GM10248 (cell line): ENCODE measurements around the gene SSB.
"Not testable (repeated sequence)": the region's sequence is repeated elsewhere in the genome, so short reads cannot be mapped to it uniquely, and the experiment has no call there.

ENCODE experiments used
- CTCF ChIA-PET: fragments of 300-600 bp; sonication (Branson Sonifier 250); formaldehyde crosslinking; extraction: SDS; loops from one replicate; lab custom pipeline; 2021; ENCODE audit warnings: antibody characterized with exemption; lab: Yijun Ruan, JAX
- POLR2A ChIA-PET: fragments of 350-650 bp; sonication (Branson Sonifier 250); formaldehyde crosslinking; extraction: SDS; loops from one replicate; lab custom pipeline; 2020; ENCODE audit warnings: antibody characterized with exemption; lab: Yijun Ruan, JAX
- DNase-seq: peaks from one replicate; pipeline ENCODE4 v3.0.0; 2012; ENCODE audit errors: extremely low spot score
- TF ChIP-seq, protein P1 (sequence below): IDR thresholded peaks from 2 replicates; pipeline ENCODE4 v1.5.1; 2012; ENCODE audit warnings: mild to moderate bottlenecking, low read depth; ENCODE audit errors: extremely low read depth, missing control alignments, control extremely low read depth

Gene SSB

DNA sequence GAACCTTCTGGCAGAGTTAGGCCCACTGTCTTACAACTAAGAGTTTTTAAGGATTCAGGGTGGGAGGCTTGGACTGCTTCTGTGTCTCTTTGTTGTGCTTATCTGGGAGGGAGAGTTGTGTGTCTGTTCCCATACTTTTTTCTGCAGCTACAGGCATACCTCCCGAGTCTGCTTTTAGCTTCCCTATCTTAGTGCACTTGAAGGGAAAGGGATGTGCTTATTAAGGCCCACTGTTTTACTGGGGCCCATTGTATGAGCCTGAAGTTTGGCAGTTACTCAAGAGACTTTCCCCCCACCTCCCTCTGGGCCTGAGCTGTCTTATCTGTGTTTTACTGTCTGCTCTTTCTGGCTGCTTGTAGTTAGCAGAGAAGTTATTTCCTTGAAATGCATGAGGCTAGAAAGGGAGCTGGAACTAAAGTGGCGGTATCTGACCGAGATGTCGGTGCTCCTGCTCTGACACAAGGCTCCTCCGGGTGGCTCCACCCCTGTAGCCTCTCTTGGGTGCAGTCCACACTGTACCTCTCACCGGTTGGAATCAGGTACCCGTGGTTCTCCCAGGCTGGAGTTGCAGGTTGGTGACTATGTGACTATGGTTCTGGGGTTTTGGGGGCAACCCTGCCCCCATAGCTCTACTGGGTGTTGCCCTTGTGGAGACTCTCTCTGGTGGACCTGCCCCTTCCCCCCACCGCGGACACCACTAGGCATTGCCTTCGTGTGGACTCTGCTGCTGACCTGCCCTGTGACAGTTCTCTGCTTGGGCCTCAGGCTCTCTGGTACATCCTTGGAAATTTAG, 41.5 kb downstream of the SSB start:
- CTCF ChIA-PET, result interaction anchor here (1.1 to 1.7 kb wide), 2 partner anchors 11 to 12 kb away, joined by 4 to 5 read pairs; partner anchors contain the start of gene UBR3

DNA sequence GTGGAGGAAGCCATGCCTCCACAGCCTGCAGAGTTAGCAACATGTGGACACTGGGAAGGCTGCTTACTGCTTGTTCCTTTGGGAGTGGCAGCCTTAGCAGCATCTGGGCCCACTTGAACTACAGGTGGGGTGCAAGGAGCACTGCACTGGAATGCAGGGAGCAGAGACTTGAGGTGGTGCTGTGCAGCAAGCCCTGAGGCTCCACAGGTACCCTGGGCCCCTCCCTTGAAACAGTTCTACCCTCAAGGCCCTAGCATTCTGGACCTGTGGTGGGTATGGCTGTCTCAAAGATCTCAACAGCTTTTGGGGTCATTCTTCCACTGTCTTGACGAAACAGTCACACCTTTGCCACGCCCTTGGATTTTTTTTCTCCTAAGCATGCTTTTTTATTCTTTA, 42.1 kb downstream of the SSB start:
- POLR2A ChIA-PET, result no interaction called here
- TF ChIP-seq, protein P1, sequence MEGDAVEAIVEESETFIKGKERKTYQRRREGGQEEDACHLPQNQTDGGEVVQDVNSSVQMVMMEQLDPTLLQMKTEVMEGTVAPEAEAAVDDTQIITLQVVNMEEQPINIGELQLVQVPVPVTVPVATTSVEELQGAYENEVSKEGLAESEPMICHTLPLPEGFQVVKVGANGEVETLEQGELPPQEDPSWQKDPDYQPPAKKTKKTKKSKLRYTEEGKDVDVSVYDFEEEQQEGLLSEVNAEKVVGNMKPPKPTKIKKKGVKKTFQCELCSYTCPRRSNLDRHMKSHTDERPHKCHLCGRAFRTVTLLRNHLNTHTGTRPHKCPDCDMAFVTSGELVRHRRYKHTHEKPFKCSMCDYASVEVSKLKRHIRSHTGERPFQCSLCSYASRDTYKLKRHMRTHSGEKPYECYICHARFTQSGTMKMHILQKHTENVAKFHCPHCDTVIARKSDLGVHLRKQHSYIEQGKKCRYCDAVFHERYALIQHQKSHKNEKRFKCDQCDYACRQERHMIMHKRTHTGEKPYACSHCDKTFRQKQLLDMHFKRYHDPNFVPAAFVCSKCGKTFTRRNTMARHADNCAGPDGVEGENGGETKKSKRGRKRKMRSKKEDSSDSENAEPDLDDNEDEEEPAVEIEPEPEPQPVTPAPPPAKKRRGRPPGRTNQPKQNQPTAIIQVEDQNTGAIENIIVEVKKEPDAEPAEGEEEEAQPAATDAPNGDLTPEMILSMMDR, result no peak
- CTCF ChIA-PET, result interaction anchor here (1.7 kb wide), 1 partner anchor 13 kb away, joined by 5 read pairs; the partner anchor contains the start of gene UBR3
- no peak for DNase-seq

More for the DNA sequence above, 41.5 kb downstream of the SSB start:
- TF ChIP-seq, protein P1, result no peak
- DNase-seq, result no peak
- POLR2A ChIA-PET, result no interaction called here

DNA sequence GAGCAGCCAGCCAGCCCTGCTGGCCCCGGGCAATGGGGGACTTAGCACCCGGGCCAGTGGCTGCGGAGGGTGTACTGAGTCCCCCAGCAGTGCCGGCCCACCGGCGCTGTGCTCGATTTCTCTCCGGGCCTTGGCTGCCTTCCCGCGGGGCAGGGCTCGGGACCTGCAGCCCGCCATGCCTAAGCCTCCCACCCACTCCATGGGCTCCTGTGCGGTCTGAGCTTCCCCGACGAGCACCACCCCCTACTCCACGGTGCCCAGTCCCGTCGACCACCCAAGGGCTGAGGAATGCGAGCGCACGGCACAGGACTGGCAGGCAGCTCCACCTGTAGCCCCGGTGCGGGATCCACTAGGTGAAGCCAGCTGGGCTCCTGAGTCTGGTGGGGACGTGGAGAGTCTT, 43.0 kb downstream of the SSB start:
- CTCF ChIA-PET, result interaction anchor here (1.7 kb wide), 1 partner anchor 14 kb away, joined by 5 read pairs; the partner anchor contains the start of gene UBR3
- DNase-seq, POLR2A ChIA-PET: not testable (repeated sequence)

DNA sequence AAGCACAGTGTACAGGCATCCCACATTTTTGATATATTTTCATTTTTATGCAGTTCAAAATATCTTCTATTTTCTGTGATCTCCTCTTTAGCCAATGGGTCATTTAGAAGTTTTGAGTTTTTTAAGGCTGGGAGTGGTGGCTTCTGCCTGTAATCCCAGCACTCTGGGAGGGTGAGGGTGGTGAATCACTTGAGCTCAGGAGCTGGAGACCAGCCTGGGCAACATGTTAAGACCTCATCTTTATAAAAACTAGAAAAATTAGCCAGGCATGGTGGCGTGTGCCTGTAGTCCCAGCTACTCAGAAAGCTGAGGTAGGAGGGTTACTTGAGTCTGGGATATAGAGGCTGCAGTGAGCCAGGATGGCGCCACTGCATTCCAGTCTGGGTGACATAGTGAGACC, 46.3 kb downstream of the SSB start:
- POLR2A ChIA-PET, result no interaction called here
- no peak for DNase-seq
- CTCF ChIA-PET, result interaction anchor here (0.8 to 1.5 kb wide), 2 partner anchors 13 to 21 kb away, joined by 3 to 4 read pairs; no protein-coding TSS in a partner anchor
- TF ChIP-seq, protein P1, result no peak

DNA sequence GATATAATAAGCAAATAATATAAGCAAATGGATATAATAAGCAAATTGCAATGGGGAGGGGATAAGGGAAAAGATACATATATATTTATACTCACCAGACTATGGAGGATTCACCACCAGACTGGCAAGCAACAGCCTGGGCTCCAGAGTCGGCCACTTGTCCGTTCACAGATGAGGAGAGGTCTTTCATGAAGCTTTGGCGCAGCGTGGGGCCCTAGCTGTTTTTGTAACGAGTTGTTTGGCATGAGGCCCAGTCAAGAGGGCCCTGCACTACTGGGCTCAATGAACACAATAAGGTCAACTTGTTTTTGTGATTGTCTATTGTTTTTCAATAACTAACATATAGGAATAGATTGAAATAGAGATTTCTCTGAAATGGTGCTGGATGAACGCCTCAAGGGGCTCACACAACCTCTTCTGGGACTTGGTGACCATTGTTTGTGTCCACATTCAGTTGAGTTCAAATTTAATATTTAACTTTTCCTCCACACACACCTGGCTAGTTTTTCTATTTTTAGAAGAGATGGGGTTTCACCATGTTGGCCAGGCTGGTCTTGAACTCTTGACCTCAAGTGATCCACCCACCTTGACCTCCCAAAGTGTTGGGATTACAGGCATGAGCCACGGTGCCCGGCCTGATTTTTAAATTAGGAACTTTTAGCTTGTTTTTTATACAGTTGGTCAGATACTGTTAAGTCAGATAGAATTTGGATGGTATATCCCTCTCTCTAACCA, 50.5 kb downstream of the SSB start:
- POLR2A ChIA-PET, result interaction anchor here (0.6 kb wide), 1 partner anchor 13 kb away, joined by 7 read pairs; no protein-coding TSS in a partner anchor
- CTCF ChIA-PET, result interaction anchor here (1.2 to 1.7 kb wide), 2 partner anchors 10 to 24 kb away, joined by 3 read pairs; partner anchors contain the start of gene METTL5

DNA sequence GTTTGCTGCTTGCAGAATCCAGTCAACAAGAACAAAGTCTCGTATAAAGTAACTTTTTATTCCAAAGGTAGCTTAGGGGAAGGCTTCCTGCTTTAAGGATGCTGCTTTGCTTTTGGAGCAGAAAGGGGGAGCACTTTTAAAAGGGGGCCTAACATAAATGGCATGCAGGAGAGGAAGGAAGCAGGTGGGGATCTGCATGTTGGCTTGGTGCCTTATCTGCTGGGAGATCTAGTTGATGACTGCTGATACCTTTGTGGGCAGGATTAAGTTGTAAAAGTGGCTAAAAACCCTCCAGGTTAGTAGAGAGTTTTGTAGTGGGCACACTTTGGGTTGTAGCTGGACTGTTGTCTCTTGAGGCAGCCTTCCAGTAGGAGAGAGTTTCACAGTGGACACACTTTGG, 51.0 kb downstream of the SSB start:
- ChIA-PET CTCF (interaction anchor here (1.2 to 1.7 kb wide), 2 partner anchors 9 to 25 kb away, joined by 3 read pairs; partner anchors contain the start of gene METTL5), POLR2A (interaction anchor here (0.6 kb wide), 1 partner anchor 12 kb away, joined by 7 read pairs; no protein-coding TSS in a partner anchor)
- no peak for DNase-seq
- TF ChIP-seq, protein P1, result no peak

More for the DNA sequence above, 50.5 kb downstream of the SSB start:
- not testable (repeated sequence) for DNase-seq

DNA sequence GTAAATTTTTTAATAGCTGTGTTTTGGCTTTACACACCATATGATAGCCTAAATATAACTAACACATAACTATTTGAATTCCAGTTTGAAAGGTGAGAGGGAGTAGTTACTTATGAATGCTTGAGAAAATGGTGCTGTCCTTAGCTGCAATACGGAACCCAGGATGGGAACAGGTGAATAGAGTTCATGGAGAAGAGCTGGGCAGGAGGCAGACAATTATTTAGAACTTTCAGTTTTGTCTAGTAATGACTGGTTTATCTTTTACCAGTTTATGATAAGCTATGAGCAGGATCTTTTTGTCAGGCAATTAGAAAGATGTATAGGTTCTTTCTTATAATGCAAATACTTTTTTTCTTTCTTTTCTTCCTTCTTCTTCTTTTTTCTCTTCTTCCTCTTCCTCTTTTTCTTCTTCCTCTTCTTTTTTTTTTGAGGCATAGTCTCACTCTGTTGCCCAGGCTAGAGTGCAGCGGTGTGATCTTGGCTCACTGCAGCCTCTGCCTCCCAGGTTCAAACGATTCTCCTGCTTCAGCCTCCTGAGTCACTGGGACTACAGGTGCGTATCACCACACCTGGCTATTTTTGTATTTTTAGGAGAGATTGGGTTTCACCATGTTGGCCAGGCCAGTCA, 54.5 kb downstream of the SSB start:
- no peak for DNase-seq
- TF ChIP-seq, protein P1, result no peak
- CTCF ChIA-PET, result interaction anchor here (0.8 to 2.0 kb wide), 2 partner anchors 36 to 40 kb away, joined by 3 to 5 read pairs; no protein-coding TSS in a partner anchor
- POLR2A ChIA-PET, result no interaction called here

DNA sequence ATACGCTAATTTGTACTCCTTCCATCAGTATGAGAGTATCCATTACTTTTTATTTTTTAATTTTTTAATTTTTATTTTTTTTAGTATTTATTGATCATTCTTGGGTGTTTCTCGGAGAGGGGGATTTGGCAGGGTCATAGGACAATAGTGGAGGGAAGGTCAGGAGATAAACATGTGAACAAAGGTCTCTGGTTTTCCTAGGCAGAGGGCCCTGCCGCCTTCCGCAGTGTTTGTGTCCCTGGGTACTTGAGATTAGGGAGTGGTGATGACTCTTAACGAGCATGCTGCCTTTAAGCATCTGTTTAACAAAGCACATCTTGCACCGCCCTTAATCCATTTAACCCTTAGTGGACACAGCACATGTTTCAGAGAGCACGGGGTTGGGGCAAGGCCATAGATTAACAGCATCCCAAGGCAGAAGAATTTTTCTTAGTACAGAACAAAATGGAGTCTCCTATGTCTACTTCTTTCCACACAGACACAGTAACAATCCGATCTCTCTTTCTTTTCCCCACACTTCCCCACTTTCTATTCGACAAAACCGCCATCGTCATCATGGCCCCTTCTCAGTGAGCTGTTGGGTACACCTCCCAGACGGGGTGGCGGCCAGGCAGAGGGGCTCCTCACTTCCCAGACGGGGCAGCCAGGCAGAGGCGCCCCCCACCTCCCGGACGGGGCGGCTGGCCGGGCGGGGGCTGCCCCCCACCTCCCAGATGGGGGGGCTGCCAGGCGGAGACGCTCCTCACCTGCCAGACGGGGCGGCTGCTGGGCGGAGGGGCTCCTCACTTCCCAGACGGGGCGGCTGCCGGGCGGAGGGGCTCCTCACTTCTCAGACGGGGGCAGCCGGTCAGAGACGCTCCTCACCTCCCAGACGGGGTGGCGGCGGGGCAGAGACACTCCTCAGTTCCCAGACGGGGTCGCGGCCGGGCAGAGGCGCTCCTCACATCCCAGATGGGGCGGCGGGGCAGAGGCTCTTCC, 56.9 kb downstream of the SSB start:
- CTCF ChIA-PET, DNase-seq, POLR2A ChIA-PET: not testable (repeated sequence)
